GM12891 (cell line): ENCODE data around the gene NCK1.
"Not testable (repeated sequence)": the region's sequence is repeated elsewhere in the genome, so short reads cannot be mapped to it uniquely, and the experiment has no call there.

Experiments
- POLR2A ChIP-seq: IDR thresholded peaks from 2 replicates; pipeline ENCODE4 v1.6.1; 2011; ENCODE audit warnings: low read depth, low read length, control low read depth
- POLR2AphosphoS5 ChIP-seq: IDR thresholded peaks from 2 replicates; pipeline ENCODE4 v1.6.1; 2011; ENCODE audit warnings: low read depth, low read length, control low read depth
- TAF1 ChIP-seq: IDR thresholded peaks from 2 replicates; pipeline ENCODE4 v1.6.1; 2011; ENCODE audit warnings: low read depth, low read length, control low read depth

GRCh38 chr3:136900694-136901093 is 38.7 kb downstream of the NCK1 start:
- not testable (repeated sequence) for TF ChIP-seq POLR2A, POLR2AphosphoS5, TAF1
